HEK293 (cell line): ENCODE measurements around the gene ZKSCAN5.

Source experiments
- GLI4 ChIP-seq: fragments of 450-650 bp; formaldehyde crosslinking; IDR thresholded peaks from 2 replicates; pipeline ENCODE4 v1.5.1; 2016; ENCODE audit warnings: missing biosample characterization, missing genetic modification characterization
- GLIS1 ChIP-seq: fragments of 450-650 bp; formaldehyde crosslinking; IDR thresholded peaks from 2 replicates; pipeline ENCODE4 v1.5.1; 2016; ENCODE audit warnings: missing biosample characterization, missing genetic modification characterization
- KLF7 ChIP-seq: fragments of 450-650 bp; formaldehyde crosslinking; IDR thresholded peaks from 2 replicates; pipeline ENCODE4 v1.5.1; 2016; ENCODE audit warnings: missing biosample characterization, missing genetic modification characterization, borderline replicate concordance
- MZF1 ChIP-seq: fragments of 450-650 bp; formaldehyde crosslinking; IDR thresholded peaks from 2 replicates; pipeline ENCODE4 v1.5.1; 2017; ENCODE audit warnings: missing biosample characterization, missing genetic modification characterization, borderline replicate concordance
- RBAK ChIP-seq: fragments of 450-650 bp; formaldehyde crosslinking; IDR thresholded peaks from 2 replicates; pipeline ENCODE4 v1.5.1; 2016; ENCODE audit warnings: missing biosample characterization, missing genetic modification characterization
- YY1 ChIP-seq: fragments of 450-650 bp; formaldehyde crosslinking; IDR thresholded peaks from 2 replicates; pipeline ENCODE4 v1.5.1; 2018; ENCODE audit warnings: missing biosample characterization, missing genetic modification characterization
- ZBTB20 ChIP-seq: fragments of 450-650 bp; formaldehyde crosslinking; IDR thresholded peaks from 2 replicates; pipeline ENCODE4 v1.5.1; 2016; ENCODE audit warnings: missing biosample characterization, missing genetic modification characterization
- ZBTB7A ChIP-seq: fragments of 450-650 bp; formaldehyde crosslinking; IDR thresholded peaks from 2 replicates; pipeline ENCODE4 v1.5.1; 2016; ENCODE audit warnings: low read depth, missing biosample characterization, missing genetic modification characterization
- ZEB2 ChIP-seq: fragments of 450-650 bp; formaldehyde crosslinking; IDR thresholded peaks from 2 replicates; pipeline ENCODE4 v1.5.1; 2016; ENCODE audit warnings: missing biosample characterization, missing genetic modification characterization
- ZFP69B ChIP-seq: fragments of 450-650 bp; formaldehyde crosslinking; IDR thresholded peaks from 2 replicates; pipeline ENCODE4 v1.5.1; 2016; ENCODE audit warnings: missing biosample characterization, missing genetic modification characterization
- ZNF132 ChIP-seq: fragments of 450-650 bp; formaldehyde crosslinking; IDR thresholded peaks from 2 replicates; pipeline ENCODE4 v1.5.1; 2017; ENCODE audit warnings: missing biosample characterization, missing genetic modification characterization, borderline replicate concordance
- ZNF174 ChIP-seq: fragments of 450-650 bp; formaldehyde crosslinking; IDR thresholded peaks from 2 replicates; pipeline ENCODE4 v1.5.0; 2017; ENCODE audit warnings: missing biosample characterization, mild to moderate bottlenecking, missing genetic modification characterization
- ZNF19 ChIP-seq: fragments of 450-650 bp; formaldehyde crosslinking; IDR thresholded peaks from 2 replicates; pipeline ENCODE4; 2016; ENCODE audit warnings: missing biosample characterization, missing genetic modification characterization, low read depth
- ZNF211 ChIP-seq: fragments of 450-650 bp; formaldehyde crosslinking; IDR thresholded peaks from 2 replicates; pipeline ENCODE4 v1.5.1; 2016; ENCODE audit warnings: low read depth, missing biosample characterization, missing genetic modification characterization
- ZNF560 ChIP-seq: fragments of 450-650 bp; formaldehyde crosslinking; IDR thresholded peaks from 2 replicates; pipeline ENCODE4 v1.5.1; 2017; ENCODE audit warnings: missing biosample characterization, missing genetic modification characterization, borderline replicate concordance
- ZNF623 ChIP-seq: fragments of 450-650 bp; formaldehyde crosslinking; IDR thresholded peaks from 2 replicates; pipeline ENCODE4 v1.5.1; 2016; ENCODE audit warnings: missing biosample characterization, missing genetic modification characterization
- ZNF677 ChIP-seq: fragments of 450-650 bp; IDR thresholded peaks from 2 replicates; pipeline ENCODE4 v1.5.0; 2018; ENCODE audit warnings: missing biosample characterization, mild to moderate bottlenecking, missing genetic modification characterization, moderate library complexity
- ZNF701 ChIP-seq: fragments of 450-650 bp; formaldehyde crosslinking; IDR thresholded peaks from 2 replicates; pipeline ENCODE4 v1.5.1; 2016; ENCODE audit warnings: missing biosample characterization, missing genetic modification characterization
- ZNF768 ChIP-seq: fragments of 450-650 bp; formaldehyde crosslinking; IDR thresholded peaks from 2 replicates; pipeline ENCODE4 v1.5.1; 2018; ENCODE audit warnings: missing biosample characterization, mild to moderate bottlenecking, missing genetic modification characterization
- TF ChIP-seq, protein P1 (sequence below): fragments of 450-650 bp; formaldehyde crosslinking; IDR thresholded peaks from 2 replicates; pipeline ENCODE4 v1.5.1; 2016; ENCODE audit warnings: missing biosample characterization, missing genetic modification characterization, borderline replicate concordance
- TF ChIP-seq, protein P2 (sequence below): fragments of 450-650 bp; formaldehyde crosslinking; IDR thresholded peaks from 2 replicates; pipeline ENCODE4 v1.5.1; 2016; ENCODE audit warnings: missing biosample characterization, missing genetic modification characterization
- TF ChIP-seq, protein P3 (sequence below): fragments of 450-650 bp; formaldehyde crosslinking; conservative IDR thresholded peaks from 2 replicates; pipeline ENCODE4 v1.5.1; 2016; ENCODE audit warnings: low read depth, missing biosample characterization, missing genetic modification characterization
- TF ChIP-seq, protein P4 (sequence below): fragments of 450-650 bp; formaldehyde crosslinking; IDR thresholded peaks from 2 replicates; pipeline ENCODE4 v1.5.1; 2016; ENCODE audit warnings: missing biosample characterization, missing genetic modification characterization
- TF ChIP-seq, protein P5 (sequence below): fragments of 450-650 bp; formaldehyde crosslinking; IDR thresholded peaks from 2 replicates; pipeline ENCODE4; 2016; ENCODE audit warnings: missing biosample characterization, missing genetic modification characterization
- TF ChIP-seq, protein P6 (sequence below): sonication (generic); formaldehyde crosslinking; IDR thresholded peaks from 2 replicates; pipeline ENCODE4 v1.8.1; 2022; ENCODE audit warnings: mild to moderate bottlenecking, moderate library complexity, missing genetic modification reagents

The ZKSCAN5 gene

DNA sequence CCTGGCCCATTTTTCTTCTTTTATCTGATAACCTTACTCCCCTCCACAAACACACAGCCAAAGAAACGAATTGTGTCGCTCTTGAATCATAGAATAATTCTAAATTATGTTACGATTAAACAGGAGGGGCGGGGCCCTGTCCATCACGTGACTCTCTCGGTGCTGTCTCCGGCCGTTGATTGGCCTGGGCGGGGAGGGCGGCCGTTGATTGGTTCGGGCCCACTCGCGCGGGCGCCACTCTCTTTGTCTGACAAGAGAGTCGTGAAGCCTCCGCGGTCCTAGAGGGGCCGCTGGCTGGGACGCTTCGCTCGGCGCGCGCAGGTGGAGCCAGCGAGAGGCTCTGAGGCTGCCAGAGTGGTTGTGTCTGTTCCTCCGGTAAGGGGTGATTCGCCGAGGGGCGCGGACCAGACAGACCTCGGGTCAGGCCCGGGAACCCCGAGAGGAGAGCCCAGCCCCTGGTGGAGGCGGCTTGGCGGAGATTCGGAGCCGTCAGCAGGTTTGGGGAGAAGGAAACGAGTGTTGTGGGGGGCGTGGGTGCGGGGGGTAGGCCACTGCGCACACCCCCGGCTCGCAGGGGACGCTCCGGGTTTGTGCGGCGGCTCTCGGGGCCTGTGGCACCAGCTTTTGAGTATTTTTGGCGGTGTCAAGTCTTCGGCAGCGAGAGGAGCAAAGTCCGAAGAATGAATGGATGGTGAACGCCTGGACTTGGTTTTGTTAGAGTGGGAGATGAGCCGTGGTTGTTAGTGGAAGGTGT lies 31.7 kb upstream of the ZKSCAN5 start, which contains the start of gene ZNF789 (continued):
- TF ChIP-seq, protein P1, sequence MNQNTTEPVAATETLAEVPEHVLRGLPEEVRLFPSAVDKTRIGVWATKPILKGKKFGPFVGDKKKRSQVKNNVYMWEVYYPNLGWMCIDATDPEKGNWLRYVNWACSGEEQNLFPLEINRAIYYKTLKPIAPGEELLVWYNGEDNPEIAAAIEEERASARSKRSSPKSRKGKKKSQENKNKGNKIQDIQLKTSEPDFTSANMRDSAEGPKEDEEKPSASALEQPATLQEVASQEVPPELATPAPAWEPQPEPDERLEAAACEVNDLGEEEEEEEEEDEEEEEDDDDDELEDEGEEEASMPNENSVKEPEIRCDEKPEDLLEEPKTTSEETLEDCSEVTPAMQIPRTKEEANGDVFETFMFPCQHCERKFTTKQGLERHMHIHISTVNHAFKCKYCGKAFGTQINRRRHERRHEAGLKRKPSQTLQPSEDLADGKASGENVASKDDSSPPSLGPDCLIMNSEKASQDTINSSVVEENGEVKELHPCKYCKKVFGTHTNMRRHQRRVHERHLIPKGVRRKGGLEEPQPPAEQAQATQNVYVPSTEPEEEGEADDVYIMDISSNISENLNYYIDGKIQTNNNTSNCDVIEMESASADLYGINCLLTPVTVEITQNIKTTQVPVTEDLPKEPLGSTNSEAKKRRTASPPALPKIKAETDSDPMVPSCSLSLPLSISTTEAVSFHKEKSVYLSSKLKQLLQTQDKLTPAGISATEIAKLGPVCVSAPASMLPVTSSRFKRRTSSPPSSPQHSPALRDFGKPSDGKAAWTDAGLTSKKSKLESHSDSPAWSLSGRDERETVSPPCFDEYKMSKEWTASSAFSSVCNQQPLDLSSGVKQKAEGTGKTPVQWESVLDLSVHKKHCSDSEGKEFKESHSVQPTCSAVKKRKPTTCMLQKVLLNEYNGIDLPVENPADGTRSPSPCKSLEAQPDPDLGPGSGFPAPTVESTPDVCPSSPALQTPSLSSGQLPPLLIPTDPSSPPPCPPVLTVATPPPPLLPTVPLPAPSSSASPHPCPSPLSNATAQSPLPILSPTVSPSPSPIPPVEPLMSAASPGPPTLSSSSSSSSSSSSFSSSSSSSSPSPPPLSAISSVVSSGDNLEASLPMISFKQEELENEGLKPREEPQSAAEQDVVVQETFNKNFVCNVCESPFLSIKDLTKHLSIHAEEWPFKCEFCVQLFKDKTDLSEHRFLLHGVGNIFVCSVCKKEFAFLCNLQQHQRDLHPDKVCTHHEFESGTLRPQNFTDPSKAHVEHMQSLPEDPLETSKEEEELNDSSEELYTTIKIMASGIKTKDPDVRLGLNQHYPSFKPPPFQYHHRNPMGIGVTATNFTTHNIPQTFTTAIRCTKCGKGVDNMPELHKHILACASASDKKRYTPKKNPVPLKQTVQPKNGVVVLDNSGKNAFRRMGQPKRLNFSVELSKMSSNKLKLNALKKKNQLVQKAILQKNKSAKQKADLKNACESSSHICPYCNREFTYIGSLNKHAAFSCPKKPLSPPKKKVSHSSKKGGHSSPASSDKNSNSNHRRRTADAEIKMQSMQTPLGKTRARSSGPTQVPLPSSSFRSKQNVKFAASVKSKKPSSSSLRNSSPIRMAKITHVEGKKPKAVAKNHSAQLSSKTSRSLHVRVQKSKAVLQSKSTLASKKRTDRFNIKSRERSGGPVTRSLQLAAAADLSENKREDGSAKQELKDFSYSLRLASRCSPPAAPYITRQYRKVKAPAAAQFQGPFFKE (tag by site-specific recombination), result no peak
- TF ChIP-seq ZFP69B (tag by site-specific recombination) (no peak; the same call in 1 of the 2 replicates), ZNF19 (no peak), ZNF132 (tag by site-specific recombination) (no peak), ZNF560 (tag by site-specific recombination) (no peak), ZBTB7A (tag by site-specific recombination) (peak; percentile 55; the same call in 1 of the 2 replicates), GLIS1 (tag by site-specific recombination) (peak; percentile 66), GLI4 (tag by site-specific recombination) (no peak), ZNF174 (no peak), KLF7 (tag by site-specific recombination) (no peak), MZF1 (tag by site-specific recombination) (no peak), ZEB2 (tag by site-specific recombination) (peak; percentile 34; the same call in 1 of the 2 replicates), ZNF623 (peak; percentile 35; the same call in 1 of the 2 replicates), ZNF211 (no peak), ZBTB20 (tag by site-specific recombination) (peak; percentile 59; the same call in 1 of the 2 replicates), RBAK (no peak), ZNF677 (tag by site-specific recombination) (no peak), ZNF768 (tag by site-specific recombination) (no peak; the same call in 1 of the 2 replicates), ZNF701 (tag by site-specific recombination) (no peak), YY1 (tag by site-specific recombination) (peak; percentile 55; the same call in 1 of the 2 replicates)
- TF ChIP-seq, protein P2, sequence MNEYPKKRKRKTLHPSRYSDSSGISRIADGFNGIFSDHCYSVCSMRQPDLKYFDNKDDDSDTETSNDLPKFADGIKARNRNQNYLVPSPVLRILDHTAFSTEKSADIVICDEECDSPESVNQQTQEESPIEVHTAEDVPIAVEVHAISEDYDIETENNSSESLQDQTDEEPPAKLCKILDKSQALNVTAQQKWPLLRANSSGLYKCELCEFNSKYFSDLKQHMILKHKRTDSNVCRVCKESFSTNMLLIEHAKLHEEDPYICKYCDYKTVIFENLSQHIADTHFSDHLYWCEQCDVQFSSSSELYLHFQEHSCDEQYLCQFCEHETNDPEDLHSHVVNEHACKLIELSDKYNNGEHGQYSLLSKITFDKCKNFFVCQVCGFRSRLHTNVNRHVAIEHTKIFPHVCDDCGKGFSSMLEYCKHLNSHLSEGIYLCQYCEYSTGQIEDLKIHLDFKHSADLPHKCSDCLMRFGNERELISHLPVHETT, result peak; percentile 67; the same call in 1 of the 2 replicates
- TF ChIP-seq, protein P3, sequence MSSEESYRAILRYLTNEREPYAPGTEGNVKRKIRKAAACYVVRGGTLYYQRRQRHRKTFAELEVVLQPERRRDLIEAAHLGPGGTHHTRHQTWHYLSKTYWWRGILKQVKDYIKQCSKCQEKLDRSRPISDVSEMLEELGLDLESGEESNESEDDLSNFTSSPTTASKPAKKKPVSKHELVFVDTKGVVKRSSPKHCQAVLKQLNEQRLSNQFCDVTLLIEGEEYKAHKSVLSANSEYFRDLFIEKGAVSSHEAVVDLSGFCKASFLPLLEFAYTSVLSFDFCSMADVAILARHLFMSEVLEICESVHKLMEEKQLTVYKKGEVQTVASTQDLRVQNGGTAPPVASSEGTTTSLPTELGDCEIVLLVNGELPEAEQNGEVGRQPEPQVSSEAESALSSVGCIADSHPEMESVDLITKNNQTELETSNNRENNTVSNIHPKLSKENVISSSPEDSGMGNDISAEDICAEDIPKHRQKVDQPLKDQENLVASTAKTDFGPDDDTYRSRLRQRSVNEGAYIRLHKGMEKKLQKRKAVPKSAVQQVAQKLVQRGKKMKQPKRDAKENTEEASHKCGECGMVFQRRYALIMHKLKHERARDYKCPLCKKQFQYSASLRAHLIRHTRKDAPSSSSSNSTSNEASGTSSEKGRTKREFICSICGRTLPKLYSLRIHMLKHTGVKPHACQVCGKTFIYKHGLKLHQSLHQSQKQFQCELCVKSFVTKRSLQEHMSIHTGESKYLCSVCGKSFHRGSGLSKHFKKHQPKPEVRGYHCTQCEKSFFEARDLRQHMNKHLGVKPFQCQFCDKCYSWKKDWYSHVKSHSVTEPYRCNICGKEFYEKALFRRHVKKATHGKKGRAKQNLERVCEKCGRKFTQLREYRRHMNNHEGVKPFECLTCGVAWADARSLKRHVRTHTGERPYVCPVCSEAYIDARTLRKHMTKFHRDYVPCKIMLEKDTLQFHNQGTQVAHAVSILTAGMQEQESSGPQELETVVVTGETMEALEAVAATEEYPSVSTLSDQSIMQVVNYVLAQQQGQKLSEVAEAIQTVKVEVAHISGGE (tag by site-specific recombination), result peak; percentile 47
- TF ChIP-seq, protein P4, sequence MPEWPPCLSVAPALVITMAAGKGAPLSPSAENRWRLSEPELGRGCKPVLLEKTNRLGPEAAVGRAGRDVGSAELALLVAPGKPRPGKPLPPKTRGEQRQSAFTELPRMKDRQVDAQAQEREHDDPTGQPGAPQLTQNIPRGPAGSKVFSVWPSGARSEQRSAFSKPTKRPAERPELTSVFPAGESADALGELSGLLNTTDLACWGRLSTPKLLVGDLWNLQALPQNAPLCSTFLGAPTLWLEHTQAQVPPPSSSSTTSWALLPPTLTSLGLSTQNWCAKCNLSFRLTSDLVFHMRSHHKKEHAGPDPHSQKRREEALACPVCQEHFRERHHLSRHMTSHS (tag by site-specific recombination), result no peak
- TF ChIP-seq, protein P5, sequence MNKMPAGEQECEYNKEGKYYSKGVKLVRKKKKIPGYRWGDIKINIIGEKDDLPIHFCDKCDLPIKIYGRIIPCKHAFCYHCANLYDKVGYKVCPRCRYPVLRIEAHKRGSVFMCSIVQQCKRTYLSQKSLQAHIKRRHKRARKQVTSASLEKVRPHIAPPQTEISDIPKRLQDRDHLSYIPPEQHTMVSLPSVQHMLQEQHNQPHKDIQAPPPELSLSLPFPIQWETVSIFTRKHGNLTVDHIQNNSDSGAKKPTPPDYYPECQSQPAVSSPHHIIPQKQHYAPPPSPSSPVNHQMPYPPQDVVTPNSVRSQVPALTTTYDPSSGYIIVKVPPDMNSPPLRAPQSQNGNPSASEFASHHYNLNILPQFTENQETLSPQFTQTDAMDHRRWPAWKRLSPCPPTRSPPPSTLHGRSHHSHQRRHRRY (tag by site-specific recombination), result no peak
- TF ChIP-seq, protein P6, sequence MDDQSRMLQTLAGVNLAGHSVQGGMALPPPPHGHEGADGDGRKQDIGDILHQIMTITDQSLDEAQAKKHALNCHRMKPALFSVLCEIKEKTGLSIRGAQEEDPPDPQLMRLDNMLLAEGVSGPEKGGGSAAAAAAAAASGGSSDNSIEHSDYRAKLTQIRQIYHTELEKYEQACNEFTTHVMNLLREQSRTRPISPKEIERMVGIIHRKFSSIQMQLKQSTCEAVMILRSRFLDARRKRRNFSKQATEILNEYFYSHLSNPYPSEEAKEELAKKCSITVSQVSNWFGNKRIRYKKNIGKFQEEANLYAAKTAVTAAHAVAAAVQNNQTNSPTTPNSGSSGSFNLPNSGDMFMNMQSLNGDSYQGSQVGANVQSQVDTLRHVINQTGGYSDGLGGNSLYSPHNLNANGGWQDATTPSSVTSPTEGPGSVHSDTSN (CRISPR knock-in tag), result no peak
